Endothelial cell of umbilical vein (primary cell): Measurements from ENCODE around the gene SOWAHB. TPM values are rescaled to one million over a fixed set of nuclear protein-coding genes. Genes with fewer than 3 reads are reported as not detected.

ENCODE experiments used
- BruUV-seq: library from RNA; stranded (reverse); fragments of 400-500 nt; replicated peaks from 2 replicates; lab custom pipeline; 2021; lab: Mats Ljungman, UMichigan
- CTCF ChIA-PET: fragments of 300-600, 350-600 bp; sonication (Branson Sonifier 250); formaldehyde crosslinking; loops from one replicate; lab custom pipeline; 2021; ENCODE audit warnings: antibody characterized with exemption, inconsistent platforms; lab: Charles Lee
- POLR2A ChIA-PET: fragments of 300-600, 350-600 bp; sonication (Branson Sonifier 250); formaldehyde crosslinking; loops from one replicate; lab custom pipeline; 2021; ENCODE audit warnings: antibody characterized with exemption, inconsistent platforms; lab: Charles Lee
- DNase-seq: peaks from one replicate; pipeline ENCODE4 v3.0.0-alpha.2; 2011; ENCODE audit warnings: low read depth, low spot score
- FAIRE-seq: peaks from 2 replicates; lab custom pipeline; 2011; peaks lifted over from hg19 to GRCh38; lab: Jason Lieb, UNC
- H2AFZ ChIP-seq: 2 replicates; pipeline ENCODE4 v1.6.0; 2012; ENCODE audit warnings: low read depth, low read length, control low read depth, inconsistent platforms
- H3K27ac ChIP-seq: 2 replicates; pipeline ENCODE4 v1.5.1; 2011; ENCODE audit warnings: low read depth, mild to moderate bottlenecking, control low read depth, low read length, moderate library complexity; ENCODE audit not compliant: insufficient read depth
- H3K27me3 ChIP-seq, 2 experiments: 2 replicates each; pipeline versions ENCODE4 v1.6.0 to v1.6.1; 2011; ENCODE audit warnings: low read length in 2 of 2, mixed read lengths in 1 of 2; ENCODE audit not compliant: control insufficient read depth in 2 of 2, insufficient read depth in 2 of 2
- H3K36me3 ChIP-seq, 2 experiments: 2 replicates in 1 of 2; 3 replicates in 1 of 2; pipeline ENCODE4 v1.5.1; 2011; ENCODE audit warnings: low read length in 2 of 2, mild to moderate bottlenecking in 1 of 2, moderate library complexity in 1 of 2; ENCODE audit not compliant: control insufficient read depth in 2 of 2, insufficient read depth in 2 of 2; ENCODE audit errors: extremely low read depth in 1 of 2
- H3K4me1 ChIP-seq: 3 replicates; pipeline ENCODE4 v1.5.1; 2011; ENCODE audit warnings: mild to moderate bottlenecking, low read length; ENCODE audit not compliant: control insufficient read depth, insufficient read depth; ENCODE audit errors: extremely low read depth
- H3K4me2 ChIP-seq: 2 replicates; pipeline ENCODE4 v1.6.1; 2011; ENCODE audit warnings: low read length, control low read depth, mixed read lengths; ENCODE audit not compliant: insufficient read depth
- H3K4me3 ChIP-seq, 3 experiments: fragments of 200-600 bp in 1 of 3; sonication (generic), shearing (Covaris generic) in 1 of 3; replicated peaks in 1 of 3; 2 replicates each; pipeline ENCODE4 v1.5.1; 2011 to 2016; ENCODE audit warnings: control low read depth in 3 of 3, low read length in 3 of 3, mild to moderate bottlenecking in 2 of 3, inconsistent platforms in 1 of 3, low read depth in 1 of 3, moderate library complexity in 1 of 3; ENCODE audit not compliant: insufficient read depth in 1 of 3
- H3K79me2 ChIP-seq: 2 replicates; pipeline ENCODE4 v1.6.0; 2012; ENCODE audit warnings: low read length, inconsistent platforms; ENCODE audit not compliant: control insufficient read depth, insufficient read depth
- H3K9ac ChIP-seq: replicated peaks from 2 replicates; pipeline ENCODE3; 2011; ENCODE audit warnings: low read length, control low read depth; ENCODE audit not compliant: insufficient read depth; ENCODE audit errors: extremely low read depth
- H3K9me1 ChIP-seq: replicated peaks from 3 replicates; pipeline ENCODE4 v1.6.0; 2011; ENCODE audit warnings: mild to moderate bottlenecking, low read length; ENCODE audit not compliant: control insufficient read depth, insufficient read depth; ENCODE audit errors: extremely low read depth
- H3K9me3 ChIP-seq: replicated peaks from 2 replicates; pipeline ENCODE4 v1.5.1; 2012; ENCODE audit warnings: low read length, inconsistent platforms; ENCODE audit not compliant: control insufficient read depth, insufficient read depth
- H4K20me1 ChIP-seq: replicated peaks from 2 replicates; pipeline ENCODE3; 2011; ENCODE audit warnings: mild to moderate bottlenecking, low read length; ENCODE audit not compliant: control insufficient read depth, insufficient read depth; ENCODE audit errors: extremely low read depth
- CTCF ChIP-seq, 2 donors: IDR thresholded peaks; 1 replicate in 1 of 2; 2 replicates in 1 of 2; pipeline ENCODE4 v1.5.1; 2011; ENCODE audit warnings: low read length in 2 of 2, mild to moderate bottlenecking in 2 of 2, moderate library complexity in 2 of 2, control low read depth in 1 of 2, inconsistent platforms in 1 of 2, low read depth in 1 of 2; ENCODE audit not compliant: insufficient read depth in 1 of 2; ENCODE audit errors: extremely low read depth in 1 of 2
- EZH2 ChIP-seq: IDR thresholded peaks from 2 replicates; pipeline ENCODE4 v1.6.1; 2012; ENCODE audit warnings: borderline replicate concordance, low read depth, mild to moderate bottlenecking, moderate library complexity, low read length, inconsistent platforms; ENCODE audit not compliant: severe bottlenecking
- FOS ChIP-seq: IDR thresholded peaks from 2 replicates; pipeline ENCODE4 v1.6.1; 2011; ENCODE audit warnings: mild to moderate bottlenecking, low read length, moderate library complexity, borderline replicate concordance; ENCODE audit not compliant: insufficient read depth
- GATA2 ChIP-seq: IDR thresholded peaks from 2 replicates; pipeline ENCODE4 v1.7.0; 2011; ENCODE audit warnings: low read depth, mild to moderate bottlenecking, moderate library complexity, mixed read lengths, low read length; ENCODE audit not compliant: insufficient read length, insufficient read depth
- JUN ChIP-seq: IDR thresholded peaks from 2 replicates; pipeline ENCODE4 v1.6.1; 2011; ENCODE audit warnings: borderline replicate concordance, low read depth; ENCODE audit not compliant: insufficient read length, insufficient read depth
- MAX ChIP-seq: IDR thresholded peaks from 2 replicates; pipeline ENCODE4 v1.6.1; 2011; ENCODE audit not compliant: insufficient read depth, insufficient read length
- MYC ChIP-seq: IDR thresholded peaks from one replicate; pipeline ENCODE4 v1.6.1; 2011; ENCODE audit warnings: mild to moderate bottlenecking, low read depth, low read length
- POLR2A ChIP-seq: IDR thresholded peaks from 2 replicates; pipeline ENCODE4 v1.6.1; 2012; ENCODE audit warnings: low read depth, mild to moderate bottlenecking, control low read depth, low read length
- POLR2AphosphoS5 ChIP-seq: IDR thresholded peaks from 2 replicates; pipeline ENCODE4 v1.6.1; 2012; ENCODE audit warnings: low read depth, mild to moderate bottlenecking, control low read depth, low read length, moderate library complexity; ENCODE audit not compliant: insufficient read depth
- dilution Hi-C: fragments of 300-500 bp; cut with MboI; formaldehyde crosslinking; loops from one replicate; pipeline ENCODE4 v1.15.0; 2019; ENCODE audit warnings: low sequenced_read_pairs; ENCODE audit not compliant: extremely low pct_ligation_motif_present
- intact Hi-C: fragments of 100-400 bp; cut with micrococcal nuclease; formaldehyde crosslinking; loops from one replicate; pipeline ENCODE4 v1.10.0; 2022
- polyA plus RNA-seq, 4 experiments: library from polyadenylated mRNA; depleted of rRNA in 3 of 4; stranded (reverse) in 3 of 4; unstranded in 1 of 4; fragments of >200 nt; gene quantifications; 2 replicates each; pipeline versions ENCODE4 v1.2.1 to v1.2.3, GENCODE V29; 2011 to 2012; ENCODE audit warnings: missing spikeins in 1 of 4
- total RNA-seq: library from RNA; stranded (reverse); gene quantifications from 2 replicates; pipeline ENCODE4 v1.2.3, GENCODE V29; 2021

Gene SOWAHB
- total and polyA plus RNA-seq, 2 donors (not counting 3 experiments of a cell fraction or from before 2014, with no cell fraction given), result not detected

- H3K9me3 ChIP-seq, result no peaks in the 10 kb centered on the region
- FAIRE-seq (no peak), DNase-seq (no peak)
- no peaks in the 10 kb centered on the region for H3K9me1 ChIP-seq
- no peaks in the 10 kb centered on the region for H3K79me2 ChIP-seq
- dilution Hi-C loops (no loop called here), intact Hi-C loops (no loop called here)
- no peak overlapping the region for H3K9ac ChIP-seq
- no TSS peak for BruUV-seq
- H2AFZ ChIP-seq, result no peak overlapping the region
- H3K4me1 ChIP-seq, result no peaks in the 10 kb centered on the region
- no peak overlapping the region for H3K27ac ChIP-seq
- H3K27me3 ChIP-seq, result no peaks in the 10 kb centered on the region
- ChIA-PET POLR2A (no interaction called here), CTCF (interaction anchor here (0.8 kb wide), 1 partner anchor 334 kb away, joined by 3 read pairs; no protein-coding TSS in a partner anchor)
- H3K4me2 ChIP-seq, result no peak overlapping the region
- H4K20me1 ChIP-seq, result no peaks in the 10 kb centered on the region
- TF ChIP-seq MYC, result no peak
- TF ChIP-seq JUN, result no peak
- no peak for TF ChIP-seq POLR2A
- TF ChIP-seq CTCF (IDR thresholded peaks at IDR 0.05; ENCODE audit: extremely low read depth in 1 of 2, insufficient read depth in 1 of 2, low read depth in 1 of 2, low read length in 2 of 2), result no peak
- TF ChIP-seq FOS, result no peak
- no peak for TF ChIP-seq MAX
- no peak for TF ChIP-seq GATA2
- TF ChIP-seq EZH2, result no peak
- TF ChIP-seq POLR2AphosphoS5, result no peak
- H3K36me3 ChIP-seq, result no peaks in the 10 kb centered on the region
- H3K4me3 ChIP-seq, result no peak overlapping the region
These were observed 43.1 kb downstream of the SOWAHB start for GRCh38 chr4:76854858-76855257.
